Neural crest cell (in vitro differentiated cells): ENCODE measurements around the gene LIMD2. TPM values are rescaled to one million over a fixed set of nuclear protein-coding genes. Genes with fewer than 3 reads are reported as not detected.
"Not testable (repeated sequence)": the region's sequence is repeated elsewhere in the genome, so short reads cannot be mapped to it uniquely, and the experiment has no call there.

Experiments used
- DNase-seq: peaks from one replicate; pipeline ENCODE4 v3.0.0; 2021; ENCODE audit warnings: low read depth, mixed read lengths, low spot score
- H3K27ac Mint-ChIP-seq: one replicate; pipeline ENCODE4 v1.8.0; 2021; ENCODE audit warnings: mild to moderate bottlenecking, mixed read lengths; ENCODE audit not compliant: unreplicated experiment
- H3K27me3 Mint-ChIP-seq: 2 replicates; pipeline ENCODE4 v1.8.0; 2021; ENCODE audit warnings: low read depth, mild to moderate bottlenecking, mixed read lengths
- H3K36me3 Mint-ChIP-seq: 2 replicates; pipeline ENCODE4 v1.8.0; 2021; ENCODE audit warnings: low read depth, mild to moderate bottlenecking, mixed read lengths
- H3K4me1 Mint-ChIP-seq: 2 replicates; pipeline ENCODE4 v1.8.0; 2021; ENCODE audit warnings: mixed read lengths
- H3K4me3 Mint-ChIP-seq: one replicate; pipeline ENCODE4 v1.8.0; 2021; ENCODE audit warnings: mild to moderate bottlenecking, mixed read lengths
- H3K9me3 Mint-ChIP-seq: 2 replicates; pipeline ENCODE4 v1.8.0; 2021; ENCODE audit warnings: mixed read lengths
- total RNA-seq: library from RNA; stranded (reverse); gene quantifications from 2 replicates; pipeline ENCODE4 v1.2.1, GENCODE V29; 2021
- TF ChIP-seq, protein P1 (sequence below): fragments of 200-600 bp; sonication (generic); conservative IDR thresholded peaks from 2 replicates; pipeline ENCODE4 v1.5.0; 2021; ENCODE audit warnings: antibody characterized with exemption, mild to moderate bottlenecking

Gene LIMD2
- total RNA-seq, 1 donor from 2014 or later: 145 TPM

DNA sequence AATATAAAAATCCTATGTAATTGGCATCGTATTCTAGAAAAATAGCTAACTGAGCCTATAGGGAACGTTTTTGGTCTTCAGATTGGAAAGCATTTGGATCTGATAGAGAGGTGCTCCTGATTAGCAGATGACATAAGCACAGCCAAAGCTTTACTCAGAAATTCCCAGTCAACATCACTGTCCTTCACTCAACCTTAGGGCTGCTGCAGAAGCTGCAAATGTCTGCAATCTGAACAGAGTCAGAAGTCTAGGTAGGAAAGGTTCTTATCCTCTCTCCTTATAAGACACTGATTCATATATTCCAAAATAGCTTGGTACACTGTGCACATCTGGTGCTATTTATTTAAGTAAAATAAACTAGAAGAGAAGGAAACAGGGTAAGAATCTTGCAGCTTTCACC lies 22.5 kb upstream of the LIMD2 start:
- no peak for DNase-seq
- H3K36me3 Mint-ChIP-seq: peaks cover 11% of the 10 kb centered on the region
- peaks cover 14% of the 10 kb centered on the region for H3K4me1 Mint-ChIP-seq
- no peaks in the 10 kb centered on the region for H3K9me3 Mint-ChIP-seq
- H3K27ac Mint-ChIP-seq: no peak overlapping the region
- H3K27me3 Mint-ChIP-seq: no peaks in the 10 kb centered on the region
- TF ChIP-seq, protein P1, sequence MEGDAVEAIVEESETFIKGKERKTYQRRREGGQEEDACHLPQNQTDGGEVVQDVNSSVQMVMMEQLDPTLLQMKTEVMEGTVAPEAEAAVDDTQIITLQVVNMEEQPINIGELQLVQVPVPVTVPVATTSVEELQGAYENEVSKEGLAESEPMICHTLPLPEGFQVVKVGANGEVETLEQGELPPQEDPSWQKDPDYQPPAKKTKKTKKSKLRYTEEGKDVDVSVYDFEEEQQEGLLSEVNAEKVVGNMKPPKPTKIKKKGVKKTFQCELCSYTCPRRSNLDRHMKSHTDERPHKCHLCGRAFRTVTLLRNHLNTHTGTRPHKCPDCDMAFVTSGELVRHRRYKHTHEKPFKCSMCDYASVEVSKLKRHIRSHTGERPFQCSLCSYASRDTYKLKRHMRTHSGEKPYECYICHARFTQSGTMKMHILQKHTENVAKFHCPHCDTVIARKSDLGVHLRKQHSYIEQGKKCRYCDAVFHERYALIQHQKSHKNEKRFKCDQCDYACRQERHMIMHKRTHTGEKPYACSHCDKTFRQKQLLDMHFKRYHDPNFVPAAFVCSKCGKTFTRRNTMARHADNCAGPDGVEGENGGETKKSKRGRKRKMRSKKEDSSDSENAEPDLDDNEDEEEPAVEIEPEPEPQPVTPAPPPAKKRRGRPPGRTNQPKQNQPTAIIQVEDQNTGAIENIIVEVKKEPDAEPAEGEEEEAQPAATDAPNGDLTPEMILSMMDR: no peak
- H3K4me3 Mint-ChIP-seq: no peak overlapping the region

DNA sequence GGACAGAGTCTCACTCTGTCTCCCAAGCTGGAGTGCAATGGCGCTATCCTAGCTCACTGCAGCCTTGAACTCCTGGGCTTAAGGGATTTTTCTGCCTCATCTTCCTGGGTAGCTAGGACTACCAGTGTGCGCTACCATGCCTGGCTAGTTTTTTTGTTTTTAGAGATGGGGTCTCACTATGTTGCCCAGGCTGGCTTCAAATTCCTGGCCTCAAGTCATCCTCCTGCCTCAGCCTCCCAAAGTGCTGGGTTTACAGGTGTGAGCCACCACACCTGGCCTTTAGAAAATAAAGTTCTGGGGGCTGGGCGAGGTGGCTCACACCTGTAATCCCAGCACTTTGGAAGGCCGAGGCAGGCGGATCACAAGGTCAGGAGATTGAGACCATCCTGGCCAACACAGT lies 20.3 kb upstream of the LIMD2 start:
- H3K27me3 Mint-ChIP-seq, H3K4me3 Mint-ChIP-seq, H3K27ac Mint-ChIP-seq, H3K36me3 Mint-ChIP-seq, DNase-seq, H3K9me3 Mint-ChIP-seq: not testable (repeated sequence)
- peaks cover 14% of the 10 kb centered on the region for H3K4me1 Mint-ChIP-seq

DNA sequence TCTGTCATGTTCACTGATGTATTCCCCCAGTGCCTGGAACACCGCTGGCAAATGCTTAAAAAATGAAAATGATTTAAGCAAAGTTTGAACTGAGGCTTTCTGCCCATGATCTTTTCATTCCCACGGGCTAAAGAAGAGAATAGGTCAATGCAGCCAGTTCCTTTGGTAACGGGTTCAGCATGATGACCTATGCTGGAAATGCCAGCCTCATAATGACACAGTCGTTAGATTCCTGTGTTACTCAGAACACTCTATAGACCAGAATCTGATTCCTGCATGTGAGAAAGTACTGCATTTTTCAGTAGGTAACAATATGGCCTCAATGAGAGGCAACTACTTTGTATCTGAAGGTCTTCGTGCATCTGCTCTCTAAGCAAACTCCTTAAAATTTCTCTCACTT lies 19.1 kb upstream of the LIMD2 start:
- peaks cover 14% of the 10 kb centered on the region for H3K4me1 Mint-ChIP-seq

DNA sequence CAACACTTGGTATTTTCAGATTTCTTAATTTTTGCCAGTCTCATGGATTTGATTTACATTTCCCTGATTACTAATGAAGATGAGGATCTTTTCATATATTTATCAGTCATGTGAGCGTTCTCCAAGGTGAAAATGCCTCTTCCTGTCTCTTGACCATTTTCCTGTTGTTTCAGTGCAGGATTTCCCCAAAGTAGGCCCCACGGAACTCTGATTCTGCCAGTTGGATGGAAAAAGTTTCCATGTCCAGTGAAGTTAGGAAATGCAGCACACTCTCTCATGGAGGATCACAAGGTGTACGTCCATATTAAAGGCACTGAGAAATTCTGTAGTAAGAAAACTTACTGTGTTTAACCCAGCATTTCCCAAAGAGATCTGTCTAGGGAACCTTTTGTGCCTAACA lies 16.5 kb upstream of the LIMD2 start:
- peaks cover 2% of the 10 kb centered on the region for H3K36me3 Mint-ChIP-seq
- DNase-seq: no peak
- H3K9me3 Mint-ChIP-seq: no peaks in the 10 kb centered on the region
- no peak overlapping the region for H3K27ac Mint-ChIP-seq
- peaks cover 14% of the 10 kb centered on the region for H3K4me1 Mint-ChIP-seq
- TF ChIP-seq, protein P1: no peak
- H3K4me3 Mint-ChIP-seq: no peak overlapping the region
- no peaks in the 10 kb centered on the region for H3K27me3 Mint-ChIP-seq

More for the DNA sequence above, 19.1 kb upstream of the LIMD2 start:
- Mint-ChIP-seq H3K27me3 (no peaks in the 10 kb centered on the region), H3K9me3 (no peaks in the 10 kb centered on the region), H3K4me3 (no peak overlapping the region), H3K36me3 (peaks cover 2% of the 10 kb centered on the region), H3K27ac (peak overlapping the region; percentile 82)
- TF ChIP-seq, protein P1: no peak
- DNase-seq: no peak

- no peaks in the 10 kb centered on the region for H3K9me3 Mint-ChIP-seq
- no peak overlapping the region for H3K27ac Mint-ChIP-seq
- H3K27me3 Mint-ChIP-seq: no peaks in the 10 kb centered on the region
- peaks cover 14% of the 10 kb centered on the region for H3K4me1 Mint-ChIP-seq
- TF ChIP-seq, protein P1: no peak
- peaks cover 2% of the 10 kb centered on the region for H3K36me3 Mint-ChIP-seq
- H3K4me3 Mint-ChIP-seq: no peak overlapping the region
- no peak for DNase-seq
These were observed 14.8 kb upstream of the LIMD2 start for GRCh38 chr17:63714550-63715277.

DNA sequence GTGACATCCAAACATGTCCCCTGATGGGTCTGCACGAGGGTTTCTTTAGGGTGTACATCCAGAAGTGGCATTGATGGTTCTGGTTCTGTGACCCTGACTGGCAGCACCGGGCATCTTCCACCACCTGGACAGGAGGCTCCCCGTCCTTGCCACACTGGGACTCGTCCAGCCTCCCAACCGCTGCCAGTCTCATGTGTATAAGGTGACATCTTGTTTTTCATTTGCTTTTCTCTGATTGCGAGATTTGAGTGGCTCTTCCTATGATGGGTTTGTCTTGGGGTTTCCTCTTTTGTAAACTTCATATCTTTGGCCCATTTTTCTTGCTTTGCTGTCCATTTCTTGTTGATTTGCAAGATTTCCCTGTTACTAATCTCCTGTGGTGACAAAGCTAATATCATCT lies 9.2 kb upstream of the LIMD2 start:
- Mint-ChIP-seq H3K27me3 (no peaks in the 10 kb centered on the region), H3K4me1 (no peaks in the 10 kb centered on the region), H3K36me3 (peaks cover 5% of the 10 kb centered on the region), H3K27ac (no peak overlapping the region), H3K4me3 (no peak overlapping the region), H3K9me3 (no peaks in the 10 kb centered on the region)
- TF ChIP-seq, protein P1: no peak
- DNase-seq: no peak
